ENCODE data around the gene PTPRN2.
"Not testable (repeated sequence)": the region's sequence is repeated elsewhere in the genome, so short reads cannot be mapped to it uniquely, and the experiment has no call there.

PTPRN2 gene

GRCh38 chr7:157725312-157725711 is 862.3 kb downstream of the PTPRN2 start:
- not testable (repeated sequence) for DNase-seq (ENCODE audit: low spot score)

- no peak for DNase-seq (ENCODE audit: low spot score)
Observed at GRCh38 chr7:157723205-157723604, 864.4 kb downstream of the PTPRN2 start.

- DNase-seq (ENCODE audit: low spot score), result no peak
Observed at GRCh38 chr7:157722137-157723060, 865.2 kb downstream of the PTPRN2 start.

- no peak for DNase-seq (ENCODE audit: low spot score)
Observed at GRCh38 chr7:157721468-157722136, 866.0 kb downstream of the PTPRN2 start.

GRCh38 chr7:157719705-157720655 is 867.6 kb downstream of the PTPRN2 start:
- DNase-seq (ENCODE audit: low spot score), result no peak

GRCh38 chr7:157719008-157719682 is 868.5 kb downstream of the PTPRN2 start:
- no peak for DNase-seq (ENCODE audit: low spot score)

GRCh38 chr7:157718303-157719007 is 869.2 kb downstream of the PTPRN2 start:
- DNase-seq (ENCODE audit: low spot score), result no peak

- no peak for DNase-seq (ENCODE audit: low spot score)
Observed at GRCh38 chr7:157717211-157718174, 870.1 kb downstream of the PTPRN2 start.

- DNase-seq (ENCODE audit: low spot score), result no peak
Observed at GRCh38 chr7:157715938-157716280, 871.7 kb downstream of the PTPRN2 start.

- no peak for DNase-seq (ENCODE audit: low spot score)
Observed at GRCh38 chr7:157715071-157715937, 872.3 kb downstream of the PTPRN2 start.

GRCh38 chr7:157714166-157715070 is 873.2 kb downstream of the PTPRN2 start:
- no peak for DNase-seq (ENCODE audit: low spot score)

GRCh38 chr7:157713591-157713990 is 874.0 kb downstream of the PTPRN2 start:
- DNase-seq (ENCODE audit: low spot score), result no peak

GRCh38 chr7:157712666-157713235 is 874.9 kb downstream of the PTPRN2 start:
- DNase-seq (ENCODE audit: low spot score), result no peak

GRCh38 chr7:157711353-157711888 is 876.2 kb downstream of the PTPRN2 start:
- DNase-seq (ENCODE audit: low spot score), result no peak

- DNase-seq (ENCODE audit: low spot score), result no peak
Observed at GRCh38 chr7:157710396-157710795, 877.2 kb downstream of the PTPRN2 start.

GRCh38 chr7:157709531-157710251 is 877.9 kb downstream of the PTPRN2 start:
- no peak for DNase-seq (ENCODE audit: low spot score)
